H9 (cell line): ENCODE measurements around the gene LCN2. TPM values are rescaled to one million over a fixed set of nuclear protein-coding genes. Genes with fewer than 3 reads are reported as not detected.

Source experiments
- DNase-seq: peaks from one replicate; pipeline ENCODE4 v3.0.0-alpha.2; 2017
- H2AFZ ChIP-seq: one replicate; pipeline ENCODE4 v1.6.1; 2013; ENCODE audit warnings: mild to moderate bottlenecking, low read length, control low read depth, moderate library complexity
- H2AK5ac ChIP-seq: 2 replicates; pipeline ENCODE4 v1.6.1; 2013; ENCODE audit warnings: low read length, control low read depth, mixed read lengths; ENCODE audit not compliant: insufficient read length
- H2BK120ac ChIP-seq: one replicate; pipeline ENCODE4 v1.6.1; 2013; ENCODE audit warnings: low read depth, mild to moderate bottlenecking, low read length, control low read depth, inconsistent platforms; ENCODE audit not compliant: poor library complexity, severe bottlenecking
- H2BK12ac ChIP-seq: 2 replicates; pipeline ENCODE4 v1.6.1; 2013; ENCODE audit warnings: low read length, control low read depth, mixed read lengths, low read depth; ENCODE audit not compliant: insufficient read length
- H2BK15ac ChIP-seq: 2 replicates; pipeline ENCODE4 v1.6.1; 2013; ENCODE audit warnings: low read depth, low read length, control low read depth
- H2BK20ac ChIP-seq: one replicate; pipeline ENCODE4 v1.6.1; 2013; ENCODE audit warnings: low read depth, mild to moderate bottlenecking, low read length, control low read depth, inconsistent platforms; ENCODE audit not compliant: poor library complexity, severe bottlenecking
- H2BK5ac ChIP-seq: 2 replicates; pipeline ENCODE4 v1.6.1; 2013; ENCODE audit warnings: low read length, control low read depth, mixed read lengths; ENCODE audit not compliant: insufficient read length
- H3K14ac ChIP-seq: 2 replicates; pipeline ENCODE4 v1.6.1; 2013; ENCODE audit warnings: low read length, control low read depth; ENCODE audit not compliant: insufficient read depth
- H3K18ac ChIP-seq: 2 replicates; pipeline ENCODE4 v1.6.1; 2013; ENCODE audit warnings: low read depth, mild to moderate bottlenecking, mixed read lengths, low read length, control low read depth; ENCODE audit not compliant: insufficient read length
- H3K23ac ChIP-seq: 2 replicates; pipeline ENCODE4 v1.6.1; 2013; ENCODE audit warnings: low read length, control low read depth, mixed read lengths, low read depth; ENCODE audit not compliant: insufficient read length
- H3K23me2 ChIP-seq: 2 replicates; pipeline ENCODE4 v1.6.1; 2013; ENCODE audit warnings: low read depth, mild to moderate bottlenecking, mixed read lengths, low read length, control low read depth; ENCODE audit not compliant: insufficient read length, poor library complexity, severe bottlenecking
- H3K27ac ChIP-seq: 2 replicates; pipeline ENCODE4 v1.5.1; 2013; ENCODE audit warnings: low read length, control low read depth, mixed read lengths, low read depth; ENCODE audit not compliant: insufficient read length
- H3K27me3 ChIP-seq: 2 replicates; pipeline ENCODE4 v1.6.1; 2013; ENCODE audit warnings: low read length, control low read depth, inconsistent platforms; ENCODE audit not compliant: insufficient read depth
- H3K4ac ChIP-seq: 2 replicates; pipeline ENCODE4 v1.6.1; 2013; ENCODE audit warnings: low read depth, mild to moderate bottlenecking, control low read depth, inconsistent platforms, low read length, moderate library complexity
- H3K4me1 ChIP-seq: 2 replicates; pipeline ENCODE4 v1.6.1; 2013; ENCODE audit warnings: low read length, control low read depth, inconsistent platforms; ENCODE audit not compliant: insufficient read depth
- H3K4me2 ChIP-seq: 2 replicates; pipeline ENCODE4 v1.6.1; 2013; ENCODE audit warnings: low read length, control low read depth, mixed read lengths; ENCODE audit not compliant: insufficient read length, insufficient read depth
- H3K56ac ChIP-seq: 2 replicates; pipeline ENCODE4 v1.6.1; 2013; ENCODE audit warnings: low read depth, mild to moderate bottlenecking, mixed read lengths, low read length, control low read depth; ENCODE audit not compliant: insufficient read length
- H3K79me1 ChIP-seq: 2 replicates; pipeline ENCODE4 v1.6.1; 2013; ENCODE audit warnings: low read depth, mild to moderate bottlenecking, moderate library complexity, low read length, control low read depth, inconsistent platforms; ENCODE audit not compliant: insufficient read depth, poor library complexity, severe bottlenecking
- H3K79me2 ChIP-seq: 2 replicates; pipeline ENCODE4 v1.6.1; 2013; ENCODE audit warnings: low read length, control low read depth, inconsistent platforms; ENCODE audit not compliant: insufficient read depth
- H3K9ac ChIP-seq: 2 replicates; pipeline ENCODE4 v1.6.1; 2013; ENCODE audit warnings: low read length, control low read depth, mixed read lengths; ENCODE audit not compliant: insufficient read length; ENCODE audit errors: extremely low read depth
- H3K9me3 ChIP-seq: one replicate; pipeline ENCODE4 v1.6.1; 2013; ENCODE audit warnings: low read depth, low read length, inconsistent platforms; ENCODE audit not compliant: control insufficient read depth
- H3T11ph ChIP-seq: one replicate; pipeline ENCODE4 v1.6.1; 2013; ENCODE audit warnings: mild to moderate bottlenecking, low read length, control low read depth, inconsistent platforms
- H4K20me1 ChIP-seq: one replicate; pipeline ENCODE4 v1.6.1; 2013; ENCODE audit not compliant: control insufficient read depth, insufficient read length, insufficient read depth
- H4K5ac ChIP-seq: 2 replicates; pipeline ENCODE4 v1.6.1; 2013; ENCODE audit warnings: low read depth, mild to moderate bottlenecking, mixed read lengths, low read length, control low read depth; ENCODE audit not compliant: insufficient read length
- H4K8ac ChIP-seq: replicated peaks from 2 replicates; pipeline ENCODE4 v1.6.1; 2013; ENCODE audit warnings: low read length, control low read depth, mixed read lengths, low read depth; ENCODE audit not compliant: insufficient read length
- H4K91ac ChIP-seq: 2 replicates; pipeline ENCODE4 v1.6.1; 2013; ENCODE audit warnings: low read depth, mild to moderate bottlenecking, moderate library complexity, mixed read lengths, low read length, control low read depth; ENCODE audit not compliant: insufficient read length
- H3K27ac Mint-ChIP-seq, 3 experiments: 2 replicates in 2 of 3; 3 replicates in 1 of 3; pipeline ENCODE4 v1.8.0; 2020 to 2021; ENCODE audit warnings: mixed read lengths in 3 of 3, mild to moderate bottlenecking in 1 of 3, moderate library complexity in 1 of 3
- H3K27me3 Mint-ChIP-seq: 2 replicates; pipeline ENCODE4 v1.8.0; 2021; ENCODE audit warnings: low read depth, mild to moderate bottlenecking, moderate library complexity, mixed read lengths
- H3K36me3 Mint-ChIP-seq, 3 experiments: 2 replicates in 2 of 3; 3 replicates in 1 of 3; pipeline ENCODE4 v1.8.0; 2020 to 2021; ENCODE audit warnings: low read depth in 3 of 3, mixed read lengths in 3 of 3; ENCODE audit not compliant: insufficient read depth in 1 of 3
- H3K4me1 Mint-ChIP-seq, 2 experiments: 2 replicates each; pipeline ENCODE4 v1.8.0; 2020; ENCODE audit warnings: mixed read lengths in 2 of 2
- H3K4me3 Mint-ChIP-seq, 2 experiments: 2 replicates in 1 of 2; 3 replicates in 1 of 2; pipeline ENCODE4 v1.8.0; 2020 to 2021; ENCODE audit warnings: mild to moderate bottlenecking in 2 of 2, mixed read lengths in 2 of 2, moderate library complexity in 1 of 2
- H3K9me3 Mint-ChIP-seq, 2 experiments: 2 replicates in 1 of 2; 3 replicates in 1 of 2; pipeline ENCODE4 v1.8.0; 2020; ENCODE audit warnings: mild to moderate bottlenecking in 2 of 2, mixed read lengths in 2 of 2, moderate library complexity in 1 of 2
- CTCF ChIP-seq: fragments of 200-600 bp; sonication (generic); conservative IDR thresholded peaks from 3 replicates; pipeline ENCODE4 v1.8.0; 2021; ENCODE audit warnings: antibody characterized with exemption, mild to moderate bottlenecking
- WGBS: extraction: QIAGEN DNeasy Blood & Tissue Kit; methylation state at CpG from one replicate; pipeline ENCODE4 v1.1.7; 2013; ENCODE audit warnings: missing lambda C conversion rate, low lambda C conversion rate, mixed read lengths; ENCODE audit not compliant: insufficient read length; ENCODE audit errors: extremely low coverage; 5-methylcytosine and 5-hydroxymethylcytosine counted together
- total RNA-seq: library from RNA; stranded (reverse); gene quantifications from 2 replicates; pipeline ENCODE4 v1.2.1, GENCODE V29; 2021

The LCN2 gene
- total RNA-seq, 1 experiment from 2014 or later, result not detected

DNA sequence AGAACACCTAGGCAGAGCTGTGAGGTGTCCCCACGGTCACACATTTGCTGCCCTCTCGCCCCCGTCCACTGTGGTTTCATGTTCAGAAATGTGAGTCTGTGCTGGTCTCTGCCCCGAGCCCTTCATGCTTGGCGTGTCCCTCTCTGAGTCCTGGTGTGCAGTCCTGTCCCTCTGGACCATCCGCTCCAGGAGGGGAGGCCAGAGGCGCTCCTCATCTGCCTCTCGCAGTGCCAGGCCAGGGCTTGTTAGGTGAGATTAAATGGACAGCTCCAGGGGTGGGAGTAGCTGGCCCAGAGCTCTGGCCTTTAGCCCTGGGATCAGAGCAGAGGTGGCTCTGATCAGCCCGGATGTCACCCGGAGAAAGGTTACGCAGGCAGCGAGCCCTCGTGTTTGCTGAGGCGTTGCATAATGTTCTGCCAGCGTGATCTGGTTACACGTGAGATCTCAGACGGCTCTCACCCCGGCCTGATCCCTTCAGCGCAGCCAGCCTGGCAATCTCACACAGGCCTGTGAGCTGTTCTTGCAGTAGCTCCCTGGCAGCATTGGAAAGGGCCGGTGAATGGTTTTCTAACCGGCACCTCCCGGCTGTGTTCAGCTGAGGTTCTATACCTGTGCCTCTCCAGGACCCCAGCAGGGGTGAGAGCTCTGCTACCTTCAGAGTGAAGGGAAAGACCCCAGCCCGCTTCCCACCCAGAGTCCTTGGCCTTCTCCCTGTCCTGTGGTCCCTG lies 46.2 kb upstream of the LCN2 start:
- H2BK120ac ChIP-seq, result no peak overlapping the region
- no peaks in the 10 kb centered on the region for H3K9me3 Mint-ChIP-seq
- no peak for TF ChIP-seq CTCF
- H4K5ac ChIP-seq, result no peak overlapping the region
- WGBS, result no CpG with 5 or more reads among the region's 23 CpGs
- H3K4me2 ChIP-seq, result no peak overlapping the region
- H3K36me3 Mint-ChIP-seq, result peaks cover 26 to 63% (median 61%) of the 10 kb centered on the region in 3 experiments; a peak in 6 of 7 replicates
- peaks cover 10% of the 10 kb centered on the region for H3K23me2 ChIP-seq
- H2AK5ac ChIP-seq, result no peak overlapping the region
- H3K14ac ChIP-seq, result no peak overlapping the region
- no peak overlapping the region for H3K4ac ChIP-seq
- peaks cover 3% of the 10 kb centered on the region for H3K79me1 ChIP-seq
- H3K27ac ChIP-seq, result no peak overlapping the region
- no peak overlapping the region for H2BK12ac ChIP-seq
- peak overlapping the region; percentile 54 to 91 (median 74); a peak in 5 of 7 replicates for H3K27ac Mint-ChIP-seq
- no peak overlapping the region for H3K18ac ChIP-seq
- peaks cover 7% of the 10 kb centered on the region; the same call in 1 of the 2 replicates for H3K79me2 ChIP-seq
- no peak overlapping the region for H2AFZ ChIP-seq
- H2BK5ac ChIP-seq, result no peak overlapping the region
- H3K23ac ChIP-seq, result no peak overlapping the region
- H3K27me3 Mint-ChIP-seq, result no peaks in the 10 kb centered on the region
- peaks cover 5% of the 10 kb centered on the region; the same call in 1 of the 2 replicates for H3K4me1 ChIP-seq
- H4K91ac ChIP-seq, result no peak overlapping the region
- no peaks in the 10 kb centered on the region for H4K20me1 ChIP-seq
- no peak overlapping the region for H3K4me3 Mint-ChIP-seq
- H3K9me3 ChIP-seq, result no peaks in the 10 kb centered on the region
- H3K4me1 Mint-ChIP-seq, result peaks cover 34 to 45% of the 10 kb centered on the region in 2 experiments
- no peak overlapping the region for H3K56ac ChIP-seq
- H3K9ac ChIP-seq, result no peak overlapping the region
- H3K27me3 ChIP-seq, result no peaks in the 10 kb centered on the region
- no peak overlapping the region for H3T11ph ChIP-seq
- H2BK15ac ChIP-seq, result no peak overlapping the region
- H2BK20ac ChIP-seq, result no peak overlapping the region
- no peak overlapping the region for H4K8ac ChIP-seq
- DNase-seq, result peak; percentile 30
